ENCODE results near the gene THEMIS2. TPM values are rescaled to one million over a fixed set of nuclear protein-coding genes. Genes with fewer than 3 reads are reported as not detected.

The THEMIS2 gene
- 3.8 and 3.9 TPM in 2 replicates for total RNA-seq

DNA sequence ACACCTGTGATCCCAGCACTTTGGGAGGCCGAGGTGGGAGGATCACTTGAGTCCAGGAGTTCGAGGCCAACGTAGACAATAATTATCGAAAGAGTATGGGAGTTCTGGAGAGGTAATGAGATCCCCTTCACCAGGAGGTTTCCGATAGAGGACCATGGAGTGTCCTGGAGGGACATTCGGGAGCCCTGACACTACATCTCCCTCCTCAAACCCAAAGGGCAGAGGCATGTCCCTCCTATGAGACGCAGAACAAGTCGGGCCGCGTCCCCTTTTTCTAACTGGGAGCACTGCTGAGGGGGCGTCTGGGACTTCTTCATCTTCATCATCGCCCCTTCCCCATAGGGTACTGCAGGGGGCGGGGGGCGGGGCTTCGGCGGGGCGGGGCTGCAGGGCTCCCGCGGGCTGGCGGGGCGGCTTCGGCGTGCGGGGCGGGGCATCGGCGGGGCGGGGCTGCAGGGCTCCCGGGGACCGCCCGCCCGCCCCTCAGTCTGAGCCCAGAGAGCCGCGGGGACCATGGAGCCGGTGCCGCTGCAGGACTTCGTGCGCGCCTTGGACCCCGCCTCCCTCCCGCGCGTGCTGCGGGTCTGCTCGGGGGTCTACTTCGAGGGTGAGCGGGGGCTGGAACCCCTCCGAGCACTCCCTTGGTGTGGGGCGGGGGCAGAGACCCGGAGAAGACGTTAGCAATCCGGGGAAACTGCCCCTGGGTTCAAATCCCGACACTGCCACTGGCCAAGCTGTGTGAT, at the start of gene THEMIS2:
THEMIS2 (plus strand) TSS at position 486 of the 743 bp plus-strand sequence; CDS start at position 514, 28 bp downstream.

DNA sequence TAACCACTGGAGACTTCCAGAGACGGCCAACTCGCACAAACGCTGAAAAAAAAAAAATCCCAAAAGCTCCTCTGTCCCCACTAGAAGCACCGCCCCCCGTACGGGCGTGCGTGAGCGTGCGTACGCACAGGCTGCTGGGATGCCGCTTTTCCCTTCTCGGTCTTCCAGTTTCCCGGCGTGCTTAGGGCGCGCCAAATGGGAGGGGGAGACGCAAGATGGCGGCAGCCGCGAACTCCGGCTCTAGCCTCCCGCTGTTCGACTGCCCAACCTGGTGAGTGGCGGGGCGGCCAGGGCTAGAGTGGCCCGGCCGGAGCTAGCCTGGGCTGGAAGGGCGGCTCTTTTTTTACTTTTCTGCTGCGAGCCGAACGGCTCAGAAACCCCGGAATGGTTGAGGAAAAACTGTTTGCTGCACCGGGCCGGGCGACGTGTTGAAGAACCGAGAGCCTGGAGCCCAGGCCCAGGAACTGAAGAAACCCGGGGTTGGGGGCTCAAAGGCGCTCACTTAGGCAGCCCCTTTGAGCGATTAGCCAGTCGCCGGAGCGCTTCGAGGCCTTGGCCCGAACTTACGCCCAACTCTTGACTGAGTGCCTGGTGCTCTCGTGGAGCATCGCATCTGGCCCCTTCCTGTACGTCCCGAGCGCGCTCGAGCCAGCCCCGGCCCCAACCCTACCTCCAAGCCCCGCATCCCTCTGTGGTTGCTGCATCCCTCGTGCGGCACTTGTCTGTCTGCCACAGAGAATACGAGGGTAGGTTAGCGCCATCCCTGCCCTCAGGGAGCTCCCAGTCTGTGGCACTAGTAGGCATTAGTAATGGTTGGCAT, 41.5 kb upstream of the THEMIS2 start, which contains the start of gene PPP1R8:
PPP1R8 (plus strand) TSS at position 162 of the 820 bp plus-strand sequence; CDS start at position 216, 54 bp downstream.

GRCh38 chr1:27934818-27935549, 62.6 kb downstream of the THEMIS2 start, which contains the start of gene SMPDL3B:
Gene SMPDL3B, plus strand, starts transcription at chr1:27935000. Its CDS starts 184 bp downstream, at chr1:27935184.

Other genes starting within 250 kb of the THEMIS2 start
- gene FGR, start 237.4 kb upstream of the THEMIS2 start, total RNA-seq: not detected in 2 replicates
- gene IFI6, start 200.4 kb upstream of the THEMIS2 start, total RNA-seq: 13.2 and 23.2 TPM in 2 replicates
- gene FAM76A, start 146.6 kb upstream of the THEMIS2 start, total RNA-seq: 11.8 and 12.2 TPM in 2 replicates
- gene STX12, start 99.3 kb upstream of the THEMIS2 start, total RNA-seq: 82.8 and 83.1 TPM in 2 replicates
- 38.6 and 46.5 TPM in 2 replicates for gene PPP1R8, start 41.8 kb upstream of the THEMIS2 start, total RNA-seq
- gene RPA2, start 42.0 kb downstream of the THEMIS2 start, total RNA-seq: 31.5 and 35.6 TPM in 2 replicates
- 0.09 TPM in 1 of 2 replicates, not detected in the other for gene SMPDL3B, start 62.5 kb downstream of the THEMIS2 start, total RNA-seq
- 5.3 and 5.9 TPM in 2 replicates for gene XKR8, start 87.4 kb downstream of the THEMIS2 start, total RNA-seq
- 11.6 and 17.9 TPM in 2 replicates for gene EYA3, start 216.1 kb downstream of the THEMIS2 start, total RNA-seq